K562 (cell line): ENCODE data around the gene PLEKHM3. TPM values are rescaled to one million over a fixed set of nuclear protein-coding genes. Genes with fewer than 3 reads are reported as not detected.

Experiments used
- ATAC-seq: fragments of 200-7000 bp; cut with Tn5 transposase; 3 replicates; pipeline ENCODE4 v1.9.1; 2020; ENCODE audit warnings: moderate library complexity
- BruUV-seq: library from RNA; stranded (reverse); fragments of 400-500 nt; replicated peaks from 2 replicates; lab custom pipeline; 2021; lab: Mats Ljungman, UMichigan
- CTCF ChIA-PET: fragments of 300-600 bp; formaldehyde crosslinking; extraction: SDS; loops from one replicate; lab custom pipeline; 2021; ENCODE audit warnings: low intra/inter-chr PET ratio; lab: Yijun Ruan, JAX
- POLR2A ChIA-PET: fragments of 300-600, 350-650 bp; sonication (Branson Sonifier 250); formaldehyde crosslinking; extraction: SDS; loops from one replicate; lab custom pipeline; 2021; ENCODE audit warnings: antibody characterized with exemption, inconsistent platforms; lab: Yijun Ruan, JAX
- DNase-seq, 4 experiments: peaks; one replicate each; pipeline versions ENCODE4 v3.0.0 to v3.0.0-alpha.2; 2011 to 2018; ENCODE audit warnings: low spot score in 3 of 4, mixed read lengths in 3 of 4; ENCODE audit errors: extremely low read depth in 1 of 4
- FAIRE-seq: peaks from 2 replicates; lab custom pipeline; 2011; peaks lifted over from hg19 to GRCh38; lab: Jason Lieb, UNC
- H2AFZ ChIP-seq: 2 replicates; pipeline ENCODE4 v1.6.0; 2011; ENCODE audit warnings: low read depth, low read length, control low read depth, inconsistent platforms
- H3K27ac ChIP-seq: fragments of 200-600 bp; 3 replicates; pipeline ENCODE4 v1.8.0; 2011; ENCODE audit warnings: low read depth, mild to moderate bottlenecking, control low read depth, inconsistent platforms, low read length, moderate library complexity, mixed read lengths; ENCODE audit errors: extremely low read depth
- H3K27me3 ChIP-seq, 2 experiments: fragments of 300-600 bp in 1 of 2; 2 replicates in 1 of 2; 3 replicates in 1 of 2; pipeline versions ENCODE4 v1.6.0 to v1.8.0; 2011; ENCODE audit warnings: inconsistent platforms in 2 of 2, low read length in 2 of 2, mild to moderate bottlenecking in 1 of 2, mixed read lengths in 1 of 2, moderate library complexity in 1 of 2; ENCODE audit not compliant: control insufficient read depth in 2 of 2, insufficient read depth in 2 of 2
- H3K36me3 ChIP-seq: fragments of 300-600 bp; 3 replicates; pipeline ENCODE4 v1.8.0; 2011; ENCODE audit warnings: mild to moderate bottlenecking, low read length, inconsistent platforms; ENCODE audit not compliant: control insufficient read depth, insufficient read depth
- H3K4me1 ChIP-seq, 2 experiments: fragments of 200-600 bp in 1 of 2; replicated peaks in 1 of 2; 2 replicates in 1 of 2; 3 replicates in 1 of 2; pipeline versions ENCODE4 v1.5.1 to v1.8.0; 2011; ENCODE audit warnings: inconsistent platforms in 2 of 2, low read length in 2 of 2, mild to moderate bottlenecking in 1 of 2, mixed read lengths in 1 of 2, moderate library complexity in 1 of 2; ENCODE audit not compliant: control insufficient read depth in 2 of 2, insufficient read depth in 2 of 2
- H3K4me2 ChIP-seq: 2 replicates; pipeline ENCODE4 v1.6.1; 2011; ENCODE audit warnings: low read length, control low read depth, inconsistent platforms, mixed read lengths; ENCODE audit not compliant: insufficient read depth
- H3K4me3 ChIP-seq: fragments of 200-600 bp; sonication (generic), shearing (Covaris generic); 2 replicates; pipeline ENCODE4 v1.5.1; 2016; ENCODE audit warnings: control low read depth, inconsistent platforms
- H3K79me2 ChIP-seq: fragments of 200-600 bp; 3 replicates; pipeline ENCODE4 v1.8.0; 2011; ENCODE audit warnings: low read length, inconsistent platforms; ENCODE audit not compliant: control insufficient read depth, insufficient read depth
- H3K9ac ChIP-seq, 2 experiments: 2 replicates each; pipeline versions ENCODE4 v1.6.0 to v1.6.1; 2011; ENCODE audit warnings: low read depth in 2 of 2, low read length in 2 of 2, control low read depth in 1 of 2, inconsistent platforms in 1 of 2, mild to moderate bottlenecking in 1 of 2, mixed read lengths in 1 of 2; ENCODE audit not compliant: insufficient read depth in 1 of 2
- H3K9me1 ChIP-seq: one replicate; pipeline ENCODE4 v1.6.0; 2011; ENCODE audit warnings: inconsistent platforms, mild to moderate bottlenecking, low read length, moderate library complexity; ENCODE audit not compliant: control insufficient read depth, insufficient read depth
- H3K9me3 ChIP-seq: replicated peaks from 2 replicates; pipeline ENCODE4 v1.5.1; 2011; ENCODE audit warnings: low read depth, low read length, inconsistent platforms; ENCODE audit not compliant: control insufficient read depth, insufficient read depth
- H4K20me1 ChIP-seq: replicated peaks from 2 replicates; pipeline ENCODE4 v1.6.1; 2011; ENCODE audit warnings: low read length, inconsistent platforms, mixed read lengths; ENCODE audit not compliant: control insufficient read depth, insufficient read depth
- ARHGAP35 ChIP-seq: fragments of 450-650 bp; IDR thresholded peaks from 2 replicates; pipeline ENCODE4 v1.6.1; 2018; ENCODE audit not compliant: partially characterized antibody
- CBX8 ChIP-seq: fragments of 200-600 bp; sonication (generic); IDR thresholded peaks from 2 replicates; pipeline ENCODE4 v1.6.1; 2012; ENCODE audit warnings: borderline replicate concordance, mixed run types, low read depth, mild to moderate bottlenecking, moderate library complexity, mixed read lengths, low read length, control low read depth, inconsistent platforms; ENCODE audit not compliant: poor library complexity, severe bottlenecking; ENCODE audit errors: extremely low read depth
- CEBPB ChIP-seq: fragments of 450-650 bp; IDR thresholded peaks from 2 replicates; pipeline ENCODE4 v1.6.1; 2016; ENCODE audit warnings: missing genetic modification characterization, missing compliant biosample characterization
- WGBS: fragments of 100-300 bp; shearing (Covaris generic); methylation state at CpG from one replicate; pipeline ENCODE4 v1.1.6; 2016; ENCODE audit warnings: low coverage, mixed read lengths; ENCODE audit not compliant: insufficient coverage; ENCODE audit errors: missing lambda C conversion rate; 5-methylcytosine and 5-hydroxymethylcytosine counted together
- in situ Hi-C: fragments of 300-500 bp; cut with MboI; formaldehyde crosslinking; loops from 4 replicates; pipeline ENCODE4 v1.15.0; 2018; ENCODE audit warnings: inconsistent platforms, mixed read lengths
- intact Hi-C: fragments of 100-400 bp; cut with micrococcal nuclease; formaldehyde crosslinking; loops from 2 replicates; pipeline ENCODE4 v1.14.2; 2022
- polyA plus RNA-seq, 8 experiments: library from polyadenylated mRNA; depleted of rRNA in 4 of 8; stranded (reverse) in 5 of 8; unstranded in 3 of 8; fragments of >200 nt; fragmentation: Nextera tagmentation in 2 of 8; fragmentation: Illumina TruSeq in 1 of 8; extraction: Ambion mirVana in 2 of 8; extraction: Trizol in 1 of 8; gene quantifications; 2 replicates each; pipeline versions ENCODE4 v1.2.1 to v1.2.3, GENCODE V29; 2011 to 2014; ENCODE audit warnings: inconsistent platforms in 1 of 8, missing spikeins in 1 of 8
- total RNA-seq, 7 experiments: library from RNA; depleted of rRNA in 6 of 7; stranded (reverse); fragments of >200 nt in 6 of 7; fragmentation: Illumina TruSeq in 2 of 7; extraction: Trizol in 2 of 7; gene quantifications; 2 replicates each; pipeline versions ENCODE4 v1.2.1 to v1.2.3, GENCODE V29; 2011 to 2021; ENCODE audit warnings: low replicate concordance in 1 of 7
- TF ChIP-seq, protein P1 (sequence below): IDR thresholded peaks from 2 replicates; pipeline ENCODE4 v1.6.1; 2011; ENCODE audit warnings: borderline replicate concordance, low read depth, mild to moderate bottlenecking, moderate library complexity, low read length; ENCODE audit not compliant: insufficient read depth, poor library complexity, severe bottlenecking

PLEKHM3 gene
- total and polyA plus RNA-seq, 9 of the 15 experiments (the other 6 are each of a cell fraction or from before 2014, with no cell fraction given): 0.24 to 1.6 (median 1.0) TPM

- TF ChIP-seq, protein P1, sequence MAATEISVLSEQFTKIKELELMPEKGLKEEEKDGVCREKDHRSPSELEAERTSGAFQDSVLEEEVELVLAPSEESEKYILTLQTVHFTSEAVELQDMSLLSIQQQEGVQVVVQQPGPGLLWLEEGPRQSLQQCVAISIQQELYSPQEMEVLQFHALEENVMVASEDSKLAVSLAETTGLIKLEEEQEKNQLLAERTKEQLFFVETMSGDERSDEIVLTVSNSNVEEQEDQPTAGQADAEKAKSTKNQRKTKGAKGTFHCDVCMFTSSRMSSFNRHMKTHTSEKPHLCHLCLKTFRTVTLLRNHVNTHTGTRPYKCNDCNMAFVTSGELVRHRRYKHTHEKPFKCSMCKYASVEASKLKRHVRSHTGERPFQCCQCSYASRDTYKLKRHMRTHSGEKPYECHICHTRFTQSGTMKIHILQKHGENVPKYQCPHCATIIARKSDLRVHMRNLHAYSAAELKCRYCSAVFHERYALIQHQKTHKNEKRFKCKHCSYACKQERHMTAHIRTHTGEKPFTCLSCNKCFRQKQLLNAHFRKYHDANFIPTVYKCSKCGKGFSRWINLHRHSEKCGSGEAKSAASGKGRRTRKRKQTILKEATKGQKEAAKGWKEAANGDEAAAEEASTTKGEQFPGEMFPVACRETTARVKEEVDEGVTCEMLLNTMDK: no peak
- TF ChIP-seq ARHGAP35: no peak
- TF ChIP-seq, all 486 proteins: peak for 11
Measured at GRCh38 chr2:207975921-207976320, 49.4 kb downstream of the PLEKHM3 start (continued).

GRCh38 chr2:207974216-207974605 lies 51.1 kb downstream of the PLEKHM3 start:
- Histone ChIP-seq H3K27ac (no peak overlapping the region), H4K20me1 (no peaks in the 10 kb centered on the region), H3K9me1 (no peaks in the 10 kb centered on the region), H3K9ac (no peak overlapping the region), H3K4me1 (peaks cover 0 to 2% of the 10 kb centered on the region in 2 experiments; a peak in 1 of 5 replicates), H3K9me3 (no peaks in the 10 kb centered on the region), H3K79me2 (no peaks in the 10 kb centered on the region), H3K4me2 (no peak overlapping the region), H3K36me3 (no peaks in the 10 kb centered on the region), H3K4me3 (no peak overlapping the region), H2AFZ (no peak overlapping the region), H3K27me3 (no peaks in the 10 kb centered on the region)
- 43% methylated on average over 4 of the region's 5 CpGs for WGBS
- in situ Hi-C loops: no loop called here
- POLR2A ChIA-PET: interaction anchor here (0.6 kb wide), 2 partner anchors 14 to 25 kb away, joined by 3 to 4 read pairs; no protein-coding TSS in a partner anchor
- intact Hi-C loops: loop anchor here (5.0 kb wide), 2 partner anchors 207 to 347 kb away; partner anchors contain the start of genes FZD5 and METTL21A
- ATAC-seq: no peak
- no peak for TF ChIP-seq CBX8
- peak; percentile 86 for TF ChIP-seq CEBPB (tag)
- CTCF ChIA-PET: no interaction called here
- no TSS peak for BruUV-seq
- FAIRE-seq: no peak
- no peak for DNase-seq
